A673 (cell line): Measurements from ENCODE around the gene LGR6.

Experiments
- CTCF ChIP-seq: fragments of 300-800, 200-600 bp; sonication (generic); conservative IDR thresholded peaks from 2 replicates; pipeline ENCODE4 v1.5.1; 2017; ENCODE audit warnings: low read depth, mild to moderate bottlenecking, antibody characterized with exemption, low read length, moderate library complexity, mixed read lengths
- EZH2 ChIP-seq: fragments of 200-600 bp; sonication (generic); IDR thresholded peaks from 2 replicates; pipeline ENCODE4 v1.6.1; 2017; ENCODE audit warnings: borderline replicate concordance, low read depth, mild to moderate bottlenecking, mixed read lengths, antibody characterized with exemption, low read length; ENCODE audit not compliant: poor library complexity, severe bottlenecking

GRCh38 chr1:202243006-202243405 is 49.4 kb downstream of the LGR6 start:
- TF ChIP-seq CTCF (no peak), EZH2 (no peak)
